Keratinocyte (primary cell): ENCODE data around the gene DNASE1L3. TPM values are rescaled to one million over a fixed set of nuclear protein-coding genes. Genes with fewer than 3 reads are reported as not detected.
A peak's percentile ranks its signal among the peaks of the same experiment; 100 is the strongest.

Experiments
- DNase-seq: peaks from one replicate; pipeline ENCODE4 v3.0.0-alpha.2; 2011; ENCODE audit warnings: low read depth, missing footprints, low spot score
- FAIRE-seq: peaks from 2 replicates; lab custom pipeline; 2011; peaks lifted over from hg19 to GRCh38; lab: Jason Lieb, UNC
- H2AFZ ChIP-seq: 2 replicates; pipeline ENCODE4 v1.6.0; 2012; ENCODE audit warnings: low read length, control low read depth, inconsistent platforms; ENCODE audit not compliant: control insufficient read depth
- H3K27ac ChIP-seq: 2 replicates; pipeline ENCODE4 v1.5.1; 2011; ENCODE audit warnings: low read length; ENCODE audit not compliant: control insufficient read depth, insufficient read depth
- H3K27me3 ChIP-seq: 3 replicates; pipeline ENCODE4 v1.6.0; 2011; ENCODE audit warnings: low read length; ENCODE audit not compliant: control insufficient read depth, insufficient read depth; ENCODE audit errors: extremely low read depth
- H3K36me3 ChIP-seq, 2 experiments: 2 replicates in 1 of 2; 3 replicates in 1 of 2; pipeline ENCODE4 v1.5.1; 2011; ENCODE audit warnings: low read length in 2 of 2, mild to moderate bottlenecking in 1 of 2; ENCODE audit not compliant: control insufficient read depth in 2 of 2, insufficient read depth in 2 of 2; ENCODE audit errors: extremely low read depth in 1 of 2
- H3K4me1 ChIP-seq: 3 replicates; pipeline ENCODE4 v1.5.1; 2011; ENCODE audit warnings: low read length; ENCODE audit not compliant: control insufficient read depth, insufficient read depth; ENCODE audit errors: extremely low read depth
- H3K4me2 ChIP-seq: 3 replicates; pipeline ENCODE4 v1.6.0; 2011; ENCODE audit warnings: low read depth, low read length; ENCODE audit not compliant: control insufficient read depth, insufficient read depth; ENCODE audit errors: extremely low read depth
- H3K4me3 ChIP-seq, 3 experiments: fragments of 200-600 bp in 1 of 3; sonication (generic) in 1 of 3; 2 replicates in 2 of 3; 3 replicates in 1 of 3; pipeline ENCODE4 v1.5.1; 2011 to 2016; ENCODE audit warnings: low read length in 3 of 3, mild to moderate bottlenecking in 3 of 3, control low read depth in 2 of 3, inconsistent platforms in 1 of 3, low read depth in 1 of 3, mixed read lengths in 1 of 3, mixed run types in 1 of 3, moderate library complexity in 1 of 3; ENCODE audit not compliant: control insufficient read depth in 2 of 3, insufficient read depth in 2 of 3; ENCODE audit errors: extremely low read depth in 1 of 3
- H3K79me2 ChIP-seq: 2 replicates; pipeline ENCODE4 v1.6.0; 2012; ENCODE audit warnings: low read length; ENCODE audit not compliant: control insufficient read depth, insufficient read depth
- H3K9ac ChIP-seq: 3 replicates; pipeline ENCODE4 v1.6.0; 2011; ENCODE audit warnings: low read length; ENCODE audit not compliant: control insufficient read depth, insufficient read depth; ENCODE audit errors: extremely low read depth
- H3K9me1 ChIP-seq: 3 replicates; pipeline ENCODE4 v1.6.0; 2011; ENCODE audit warnings: low read length; ENCODE audit not compliant: control insufficient read depth, insufficient read depth; ENCODE audit errors: extremely low read depth
- H3K9me3 ChIP-seq: 2 replicates; pipeline ENCODE4 v1.5.1; 2012; ENCODE audit warnings: low read depth, low read length; ENCODE audit not compliant: control insufficient read depth
- H4K20me1 ChIP-seq: 3 replicates; pipeline ENCODE4 v1.6.0; 2011; ENCODE audit warnings: low read length; ENCODE audit not compliant: control insufficient read depth, insufficient read depth; ENCODE audit errors: extremely low read depth
- EZH2 ChIP-seq: IDR thresholded peaks from one replicate; pipeline ENCODE4 v1.6.1; 2012; ENCODE audit warnings: inconsistent platforms, mild to moderate bottlenecking, low read length, moderate library complexity
- dilution Hi-C: fragments of 300-500 bp; cut with MboI; formaldehyde crosslinking; loops from one replicate; pipeline ENCODE4 v1.7.0; 2020; ENCODE audit warnings: low sequenced_read_pairs; ENCODE audit not compliant: extremely low pct_ligation_motif_present
- polyA plus RNA-seq, 5 experiments: library from polyadenylated mRNA; depleted of rRNA in 3 of 5; stranded (reverse) in 3 of 5; stranded (forward) in 1 of 5; unstranded in 1 of 5; fragments of >200 nt; gene quantifications; 1 replicate in 1 of 5; 2 replicates in 3 of 5; 3 replicates in 1 of 5; pipeline versions ENCODE4 v1.2.1 to v1.2.3, GENCODE V29; 2011 to 2012; ENCODE audit warnings: missing spikeins in 2 of 5, low read depth in 1 of 5, low replicate concordance in 1 of 5
- TF ChIP-seq, protein P1 (sequence below), 3 experiments: IDR thresholded peaks in 1 of 3; conservative IDR thresholded peaks in 1 of 3; optimal IDR thresholded peaks in 1 of 3; 2 replicates in 2 of 3; 3 replicates in 1 of 3; pipeline versions ENCODE3 to v1.5.1; 2011; ENCODE audit warnings: low read length in 3 of 3, mild to moderate bottlenecking in 3 of 3, moderate library complexity in 2 of 3, control low read depth in 1 of 3, inconsistent platforms in 1 of 3; ENCODE audit not compliant: insufficient read depth in 2 of 3; ENCODE audit errors: extremely low read depth in 1 of 3

The DNASE1L3 gene
- polyA plus RNA-seq, 1 donor (not counting 4 experiments of a cell fraction or from before 2014, with no cell fraction given) = 1.9 TPM

DNA sequence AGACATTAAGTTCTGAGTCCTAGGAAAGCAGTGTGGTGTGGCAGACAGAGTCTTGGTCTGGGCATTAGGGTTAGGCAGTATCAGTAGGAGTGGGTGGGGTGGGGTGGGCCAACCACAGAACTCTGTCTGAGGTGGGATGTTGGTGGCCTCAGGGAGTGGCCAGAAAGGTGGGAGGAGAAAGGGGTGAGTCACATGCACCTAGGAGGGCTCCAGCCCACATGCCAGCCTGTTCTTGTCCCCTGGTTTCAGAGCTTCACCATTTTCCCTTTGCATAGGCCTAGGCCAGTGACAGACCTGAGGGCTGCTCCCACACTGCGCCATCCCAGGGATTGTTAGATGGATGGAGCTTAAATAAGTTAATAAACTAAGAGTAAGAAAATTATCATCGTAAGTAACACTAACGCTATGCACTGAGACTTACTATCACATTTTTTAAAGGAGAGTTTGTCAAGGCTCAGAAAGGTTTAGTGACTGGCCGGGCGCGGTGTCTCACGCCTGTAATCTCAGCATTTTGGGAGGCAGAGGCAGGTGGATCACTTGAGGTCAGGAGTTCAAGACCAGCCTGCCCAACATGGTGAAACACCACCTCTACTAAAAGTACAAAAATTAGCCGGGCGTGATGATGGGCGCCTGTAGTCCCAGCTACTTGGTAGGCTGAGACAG, 33.8 kb downstream of the DNASE1L3 start:
- no peak overlapping the region for H2AFZ ChIP-seq
- no peak for FAIRE-seq
- no peak for DNase-seq
- TF ChIP-seq EZH2 = no peak
- TF ChIP-seq, protein P1, sequence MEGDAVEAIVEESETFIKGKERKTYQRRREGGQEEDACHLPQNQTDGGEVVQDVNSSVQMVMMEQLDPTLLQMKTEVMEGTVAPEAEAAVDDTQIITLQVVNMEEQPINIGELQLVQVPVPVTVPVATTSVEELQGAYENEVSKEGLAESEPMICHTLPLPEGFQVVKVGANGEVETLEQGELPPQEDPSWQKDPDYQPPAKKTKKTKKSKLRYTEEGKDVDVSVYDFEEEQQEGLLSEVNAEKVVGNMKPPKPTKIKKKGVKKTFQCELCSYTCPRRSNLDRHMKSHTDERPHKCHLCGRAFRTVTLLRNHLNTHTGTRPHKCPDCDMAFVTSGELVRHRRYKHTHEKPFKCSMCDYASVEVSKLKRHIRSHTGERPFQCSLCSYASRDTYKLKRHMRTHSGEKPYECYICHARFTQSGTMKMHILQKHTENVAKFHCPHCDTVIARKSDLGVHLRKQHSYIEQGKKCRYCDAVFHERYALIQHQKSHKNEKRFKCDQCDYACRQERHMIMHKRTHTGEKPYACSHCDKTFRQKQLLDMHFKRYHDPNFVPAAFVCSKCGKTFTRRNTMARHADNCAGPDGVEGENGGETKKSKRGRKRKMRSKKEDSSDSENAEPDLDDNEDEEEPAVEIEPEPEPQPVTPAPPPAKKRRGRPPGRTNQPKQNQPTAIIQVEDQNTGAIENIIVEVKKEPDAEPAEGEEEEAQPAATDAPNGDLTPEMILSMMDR (optimal IDR thresholded peaks at IDR 0.05 in 1 of 3, IDR thresholded peaks at IDR 0.05 in 1 of 3, conservative IDR thresholded peaks at IDR 0.05 in 1 of 3; ENCODE audit: extremely low read depth in 1 of 3, insufficient read depth in 2 of 3, low read length in 3 of 3) = no peak
- H3K27ac ChIP-seq = peak overlapping the region; percentile 7
- H3K27me3 ChIP-seq = no peaks in the 10 kb centered on the region
- no peaks in the 10 kb centered on the region for H3K9me3 ChIP-seq
- no peaks in the 10 kb centered on the region for H4K20me1 ChIP-seq
- no peak overlapping the region for H3K4me3 ChIP-seq
- H3K9ac ChIP-seq = peak overlapping the region; percentile 4
- H3K4me1 ChIP-seq = peaks cover 45% of the 10 kb centered on the region
- H3K79me2 ChIP-seq = no peaks in the 10 kb centered on the region
- H3K4me2 ChIP-seq = peak overlapping the region; percentile 29
- no peaks in the 10 kb centered on the region for H3K9me1 ChIP-seq
- dilution Hi-C loops = no loop called here
- peaks cover 0 to 3% of the 10 kb centered on the region in 2 experiments for H3K36me3 ChIP-seq

DNA sequence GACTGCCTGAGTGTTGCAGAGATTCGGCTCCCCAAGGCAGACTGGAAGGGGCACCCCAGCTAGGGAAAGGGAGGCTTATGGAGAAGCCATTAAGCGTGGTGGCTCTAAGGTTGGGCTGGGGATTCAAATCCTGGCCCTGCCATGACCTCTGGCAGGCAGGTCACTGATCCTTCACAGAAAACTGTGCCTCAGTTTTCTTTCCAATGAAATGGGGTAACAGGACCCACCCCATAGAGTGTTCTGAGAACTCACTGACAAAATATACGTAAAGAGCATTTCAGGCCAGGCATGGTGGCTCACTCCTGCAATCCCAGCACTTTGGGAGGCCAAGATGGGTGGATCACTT, 34.6 kb downstream of the DNASE1L3 start:
- no peaks in the 10 kb centered on the region for H3K79me2 ChIP-seq
- peaks cover 1% of the 10 kb centered on the region for H4K20me1 ChIP-seq
- H3K36me3 ChIP-seq = peaks cover 7 to 10% of the 10 kb centered on the region in 2 experiments
- FAIRE-seq = no peak
- TF ChIP-seq EZH2 = no peak
- TF ChIP-seq, protein P1 (optimal IDR thresholded peaks at IDR 0.05 in 1 of 3, IDR thresholded peaks at IDR 0.05 in 1 of 3, conservative IDR thresholded peaks at IDR 0.05 in 1 of 3; ENCODE audit: extremely low read depth in 1 of 3, insufficient read depth in 2 of 3, low read length in 3 of 3) = no peak
- no peaks in the 10 kb centered on the region for H3K27me3 ChIP-seq
- H3K27ac ChIP-seq = peak overlapping the region; percentile 61
- H2AFZ ChIP-seq = no peak overlapping the region
- H3K9me3 ChIP-seq = no peaks in the 10 kb centered on the region
- no peaks in the 10 kb centered on the region for H3K9me1 ChIP-seq
- no peak for DNase-seq
- H3K9ac ChIP-seq = no peak overlapping the region
- H3K4me3 ChIP-seq = no peak overlapping the region
- peak overlapping the region; percentile 4 for H3K4me2 ChIP-seq
- H3K4me1 ChIP-seq = peaks cover 42% of the 10 kb centered on the region
- dilution Hi-C loops = no loop called here
